ENCODE measurements around the gene YES1. TPM values are rescaled to one million over a fixed set of nuclear protein-coding genes. Genes with fewer than 3 reads are reported as not detected.

The YES1 gene
- total RNA-seq, 1 experiment from 2014 or later = 84.5 TPM

DNA sequence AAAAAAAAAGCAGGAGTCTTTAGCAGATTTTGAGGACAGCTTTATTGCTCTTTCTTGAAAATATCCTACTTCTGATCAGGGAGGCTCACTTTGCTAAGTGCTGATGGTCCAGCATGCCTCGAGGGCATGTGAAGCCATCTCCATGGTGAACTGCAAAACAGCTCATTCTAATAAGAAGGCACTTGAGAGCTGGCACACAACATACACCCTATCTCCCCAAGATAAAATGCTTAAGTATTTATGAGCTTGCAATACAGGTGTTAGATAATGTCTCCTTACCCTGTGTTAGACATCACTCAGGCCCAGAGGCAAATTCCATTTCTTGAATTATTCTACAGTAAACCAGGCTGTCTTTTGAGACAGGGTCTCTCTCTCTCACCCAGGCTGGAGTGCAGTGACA, 102.3 kb downstream of the YES1 start:
- intact Hi-C loops (cut with micrococcal nuclease) = loop anchor here (5.0 kb wide), 1 partner anchor 52 kb away; the partner anchor contains the start of gene TYMS
- DNase-seq (ENCODE audit: low read depth, low spot score) (no peak), ATAC-seq (no peak)
- no peaks in the 10 kb centered on the region for H3K9me3 ChIP-seq (ENCODE audit: control insufficient read depth in 1 of 2, insufficient read depth in 1 of 2, low read depth in 1 of 2, low read length in 2 of 2)
- peaks cover 11% of the 10 kb centered on the region in 2 experiments; a peak in 3 of 4 replicates for H3K36me3 ChIP-seq (ENCODE audit: control insufficient read depth in 1 of 2, insufficient read depth in 2 of 2, low read length in 2 of 2)
- RAD21 ChIA-PET (ENCODE audit: low non-redundant PET in 1 of 2, low total read pairs in 2 of 2, uncharacterized antibody in 2 of 2, unreplicated experiment in 2 of 2) = interaction anchor here in 1 of 2 experiments (1.0 kb wide), 1 partner anchor 129 kb away, joined by 3 read pairs; no protein-coding TSS in a partner anchor
- POLR2A ChIA-PET = no interaction called here
- no peak overlapping the region for H3K27ac ChIP-seq (ENCODE audit: low read depth, low read length)
- H4K20me1 ChIP-seq (ENCODE audit: insufficient read depth) = no peaks in the 10 kb centered on the region
- CTCF ChIA-PET = no interaction called here
- peaks cover 70% of the 10 kb centered on the region for H3K79me2 ChIP-seq (ENCODE audit: insufficient read depth, low read length)
- H2AFZ ChIP-seq (ENCODE audit: low read depth, low read length, poor library complexity, severe bottlenecking) = no peak overlapping the region
- H3K9ac ChIP-seq (ENCODE audit: low read length) = no peak overlapping the region
- no TSS peak for BruUV-seq (replicated peaks)
- H3K9me2 ChIP-seq (ENCODE audit: insufficient read depth) = no peaks in the 10 kb centered on the region
- H3K4me3 ChIP-seq (replicated peaks in 1 of 2; ENCODE audit: low read depth in 1 of 2, low read length in 2 of 2) = no peak overlapping the region
- peaks cover 2 to 12% of the 10 kb centered on the region in 2 experiments; a peak in 3 of 4 replicates for H3K4me1 ChIP-seq (ENCODE audit: control insufficient read depth in 1 of 2, insufficient read depth in 2 of 2, low read length in 2 of 2)
- TF ChIP-seq, protein P1, sequence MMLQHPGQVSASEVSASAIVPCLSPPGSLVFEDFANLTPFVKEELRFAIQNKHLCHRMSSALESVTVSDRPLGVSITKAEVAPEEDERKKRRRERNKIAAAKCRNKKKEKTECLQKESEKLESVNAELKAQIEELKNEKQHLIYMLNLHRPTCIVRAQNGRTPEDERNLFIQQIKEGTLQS (IDR thresholded peaks at IDR 0.05) = no peak
- TF ChIP-seq, protein P2, sequence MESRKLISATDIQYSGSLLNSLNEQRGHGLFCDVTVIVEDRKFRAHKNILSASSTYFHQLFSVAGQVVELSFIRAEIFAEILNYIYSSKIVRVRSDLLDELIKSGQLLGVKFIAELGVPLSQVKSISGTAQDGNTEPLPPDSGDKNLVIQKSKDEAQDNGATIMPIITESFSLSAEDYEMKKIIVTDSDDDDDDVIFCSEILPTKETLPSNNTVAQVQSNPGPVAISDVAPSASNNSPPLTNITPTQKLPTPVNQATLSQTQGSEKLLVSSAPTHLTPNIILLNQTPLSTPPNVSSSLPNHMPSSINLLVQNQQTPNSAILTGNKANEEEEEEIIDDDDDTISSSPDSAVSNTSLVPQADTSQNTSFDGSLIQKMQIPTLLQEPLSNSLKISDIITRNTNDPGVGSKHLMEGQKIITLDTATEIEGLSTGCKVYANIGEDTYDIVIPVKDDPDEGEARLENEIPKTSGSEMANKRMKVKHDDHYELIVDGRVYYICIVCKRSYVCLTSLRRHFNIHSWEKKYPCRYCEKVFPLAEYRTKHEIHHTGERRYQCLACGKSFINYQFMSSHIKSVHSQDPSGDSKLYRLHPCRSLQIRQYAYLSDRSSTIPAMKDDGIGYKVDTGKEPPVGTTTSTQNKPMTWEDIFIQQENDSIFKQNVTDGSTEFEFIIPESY (IDR thresholded peaks at IDR 0.05; ENCODE audit: extremely low read depth, insufficient replicate concordance, low read length) = no peak
- TF ChIP-seq SP1 (IDR thresholded peaks at IDR 0.05; ENCODE audit: low read depth) = no peak
- no peak overlapping the region for H3K4me2 ChIP-seq (ENCODE audit: low read length)
- H3K27me3 ChIP-seq (ENCODE audit: insufficient read depth, low read length) = no peaks in the 10 kb centered on the region

DNA sequence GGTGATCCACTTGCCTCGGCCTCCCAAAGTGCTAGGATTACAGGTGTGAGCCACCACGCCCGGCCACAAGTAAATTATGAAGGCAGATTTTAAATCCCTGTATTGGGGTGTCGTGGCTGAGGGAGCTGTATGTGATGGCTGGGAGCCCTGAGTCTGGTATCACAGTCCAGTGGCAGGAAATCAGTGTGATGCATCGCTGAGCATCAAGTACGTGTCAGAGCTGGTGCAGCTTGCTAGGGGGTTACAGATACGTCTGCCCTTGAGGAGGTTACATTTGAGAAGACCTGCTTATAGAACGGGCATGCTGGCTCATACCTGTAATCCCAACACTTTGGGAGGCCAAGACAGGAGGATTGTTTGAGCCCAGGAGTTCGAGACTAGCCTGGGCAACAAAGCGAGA, 103.9 kb downstream of the YES1 start:
- Histone ChIP-seq H3K27me3 (ENCODE audit: insufficient read depth, low read length) (no peaks in the 10 kb centered on the region), H4K20me1 (ENCODE audit: insufficient read depth) (0 out of 2 replicates have a peak, but pooled peaks cover under 1% of the 10 kb centered on the region), H3K27ac (ENCODE audit: low read depth, low read length) (no peak overlapping the region), H3K9me2 (ENCODE audit: insufficient read depth) (no peaks in the 10 kb centered on the region), H3K4me3 (replicated peaks in 1 of 2; ENCODE audit: low read depth in 1 of 2, low read length in 2 of 2) (no peak overlapping the region), H3K4me2 (ENCODE audit: low read length) (no peak overlapping the region), H3K36me3 (ENCODE audit: control insufficient read depth in 1 of 2, insufficient read depth in 2 of 2, low read length in 2 of 2) (peaks cover 16 to 17% of the 10 kb centered on the region in 2 experiments; a peak in 3 of 4 replicates), H2AFZ (ENCODE audit: low read depth, low read length, poor library complexity, severe bottlenecking) (no peak overlapping the region), H3K9ac (ENCODE audit: low read length) (no peak overlapping the region), H3K4me1 (ENCODE audit: control insufficient read depth in 1 of 2, insufficient read depth in 2 of 2, low read length in 2 of 2) (peaks cover 2 to 12% of the 10 kb centered on the region in 2 experiments; a peak in 3 of 4 replicates), H3K9me3 (ENCODE audit: control insufficient read depth in 1 of 2, insufficient read depth in 1 of 2, low read depth in 1 of 2, low read length in 2 of 2) (no peaks in the 10 kb centered on the region), H3K79me2 (ENCODE audit: insufficient read depth, low read length) (peaks cover 82% of the 10 kb centered on the region)
- DNase-seq (ENCODE audit: low read depth, low spot score) (no peak), ATAC-seq (no peak)
- CTCF ChIA-PET = interaction anchor here (1.8 kb wide), 1 partner anchor 131 kb away, joined by 6 read pairs; no protein-coding TSS in a partner anchor
- RAD21 ChIA-PET (ENCODE audit: low non-redundant PET in 1 of 2, low total read pairs in 2 of 2, uncharacterized antibody in 2 of 2, unreplicated experiment in 2 of 2) = no interaction called here
- TF ChIP-seq, protein P1 (IDR thresholded peaks at IDR 0.05) = no peak
- TF ChIP-seq, protein P3, sequence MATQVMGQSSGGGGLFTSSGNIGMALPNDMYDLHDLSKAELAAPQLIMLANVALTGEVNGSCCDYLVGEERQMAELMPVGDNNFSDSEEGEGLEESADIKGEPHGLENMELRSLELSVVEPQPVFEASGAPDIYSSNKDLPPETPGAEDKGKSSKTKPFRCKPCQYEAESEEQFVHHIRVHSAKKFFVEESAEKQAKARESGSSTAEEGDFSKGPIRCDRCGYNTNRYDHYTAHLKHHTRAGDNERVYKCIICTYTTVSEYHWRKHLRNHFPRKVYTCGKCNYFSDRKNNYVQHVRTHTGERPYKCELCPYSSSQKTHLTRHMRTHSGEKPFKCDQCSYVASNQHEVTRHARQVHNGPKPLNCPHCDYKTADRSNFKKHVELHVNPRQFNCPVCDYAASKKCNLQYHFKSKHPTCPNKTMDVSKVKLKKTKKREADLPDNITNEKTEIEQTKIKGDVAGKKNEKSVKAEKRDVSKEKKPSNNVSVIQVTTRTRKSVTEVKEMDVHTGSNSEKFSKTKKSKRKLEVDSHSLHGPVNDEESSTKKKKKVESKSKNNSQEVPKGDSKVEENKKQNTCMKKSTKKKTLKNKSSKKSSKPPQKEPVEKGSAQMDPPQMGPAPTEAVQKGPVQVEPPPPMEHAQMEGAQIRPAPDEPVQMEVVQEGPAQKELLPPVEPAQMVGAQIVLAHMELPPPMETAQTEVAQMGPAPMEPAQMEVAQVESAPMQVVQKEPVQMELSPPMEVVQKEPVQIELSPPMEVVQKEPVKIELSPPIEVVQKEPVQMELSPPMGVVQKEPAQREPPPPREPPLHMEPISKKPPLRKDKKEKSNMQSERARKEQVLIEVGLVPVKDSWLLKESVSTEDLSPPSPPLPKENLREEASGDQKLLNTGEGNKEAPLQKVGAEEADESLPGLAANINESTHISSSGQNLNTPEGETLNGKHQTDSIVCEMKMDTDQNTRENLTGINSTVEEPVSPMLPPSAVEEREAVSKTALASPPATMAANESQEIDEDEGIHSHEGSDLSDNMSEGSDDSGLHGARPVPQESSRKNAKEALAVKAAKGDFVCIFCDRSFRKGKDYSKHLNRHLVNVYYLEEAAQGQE (IDR thresholded peaks at IDR 0.05; ENCODE audit: low read depth) = no peak
- TF ChIP-seq TCF7L2 (IDR thresholded peaks at IDR 0.05; ENCODE audit: borderline replicate concordance, extremely low read depth, insufficient read depth, insufficient read length) = no peak
- no peak for TF ChIP-seq CBX3 (IDR thresholded peaks at IDR 0.05; ENCODE audit: low read depth)
- TF ChIP-seq, protein P4, sequence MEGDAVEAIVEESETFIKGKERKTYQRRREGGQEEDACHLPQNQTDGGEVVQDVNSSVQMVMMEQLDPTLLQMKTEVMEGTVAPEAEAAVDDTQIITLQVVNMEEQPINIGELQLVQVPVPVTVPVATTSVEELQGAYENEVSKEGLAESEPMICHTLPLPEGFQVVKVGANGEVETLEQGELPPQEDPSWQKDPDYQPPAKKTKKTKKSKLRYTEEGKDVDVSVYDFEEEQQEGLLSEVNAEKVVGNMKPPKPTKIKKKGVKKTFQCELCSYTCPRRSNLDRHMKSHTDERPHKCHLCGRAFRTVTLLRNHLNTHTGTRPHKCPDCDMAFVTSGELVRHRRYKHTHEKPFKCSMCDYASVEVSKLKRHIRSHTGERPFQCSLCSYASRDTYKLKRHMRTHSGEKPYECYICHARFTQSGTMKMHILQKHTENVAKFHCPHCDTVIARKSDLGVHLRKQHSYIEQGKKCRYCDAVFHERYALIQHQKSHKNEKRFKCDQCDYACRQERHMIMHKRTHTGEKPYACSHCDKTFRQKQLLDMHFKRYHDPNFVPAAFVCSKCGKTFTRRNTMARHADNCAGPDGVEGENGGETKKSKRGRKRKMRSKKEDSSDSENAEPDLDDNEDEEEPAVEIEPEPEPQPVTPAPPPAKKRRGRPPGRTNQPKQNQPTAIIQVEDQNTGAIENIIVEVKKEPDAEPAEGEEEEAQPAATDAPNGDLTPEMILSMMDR (IDR thresholded peaks at IDR 0.05 in 2 of 3, conservative IDR thresholded peaks at IDR 0.05 in 1 of 3; ENCODE audit: borderline replicate concordance in 1 of 3, insufficient read depth in 1 of 3, low read depth in 2 of 3, low read length in 2 of 3) = no peak
- TF ChIP-seq EGR1 (IDR thresholded peaks at IDR 0.05; ENCODE audit: low read depth) = no peak
- no peak for TF ChIP-seq YY1 (IDR thresholded peaks at IDR 0.05; ENCODE audit: extremely low read depth, insufficient replicate concordance, low read depth, low read length)
- POLR2A ChIA-PET = no interaction called here
- intact Hi-C loops (cut with micrococcal nuclease) = no loop called here
- BruUV-seq (replicated peaks) = no TSS peak
